Stomach (tissue), 9 donors: ENCODE measurements around the gene SKA3. TPM values are rescaled to one million over a fixed set of nuclear protein-coding genes. Genes with fewer than 3 reads are reported as not detected.
"Not testable (repeated sequence)": the region's sequence is repeated elsewhere in the genome, so short reads cannot be mapped to it uniquely, and the experiment has no call there.

ENCODE experiments used
- DNase-seq, 2 donors: peaks; one replicate each; pipeline versions ENCODE4 v3.0.0 to v3.0.0-alpha.2; 2013 to 2019
- H3K27ac ChIP-seq, 5 donors: fragments of 200-600 bp in 4 of 5; sonication (generic) in 4 of 5; one replicate each; pipeline ENCODE4 v1.5.1; 2013 to 2019; ENCODE audit warnings: mild to moderate bottlenecking in 1 of 5, moderate library complexity in 1 of 5
- H3K27me3 ChIP-seq, 3 donors: fragments of 200-600 bp; sonication (generic); one replicate each; pipeline ENCODE4 v1.5.1; 2017 to 2019; ENCODE audit warnings: mixed run types in 1 of 3
- H3K36me3 ChIP-seq, 4 donors: fragments of 200-600 bp; sonication (generic); 1 replicate in 3 of 4; 2 replicates in 1 of 4; pipeline ENCODE4 v1.5.1; 2016 to 2019
- H3K4me1 ChIP-seq, 4 donors: fragments of 200-600 bp; sonication (generic); one replicate each; pipeline ENCODE4 v1.5.1; 2016 to 2019
- H3K4me3 ChIP-seq, 4 donors: fragments of 200-600 bp; sonication (generic) in 3 of 4; one replicate each; pipeline ENCODE4 v1.5.1; 2016 to 2019; ENCODE audit warnings: mild to moderate bottlenecking in 1 of 4
- H3K9me3 ChIP-seq, 4 donors: fragments of 200-600 bp; sonication (generic); one replicate each; pipeline ENCODE4 v1.5.1; 2016 to 2019
- EP300 ChIP-seq: sonication (generic); formaldehyde crosslinking; IDR thresholded peaks from one replicate; pipeline ENCODE4 v1.6.1; 2017; ENCODE audit warnings: antibody characterized with exemption
- POLR2A ChIP-seq, 4 donors: fragments of 450-650 bp; IDR thresholded peaks; one replicate each; pipeline ENCODE4 v1.6.1; 2016; ENCODE audit warnings: antibody characterized with exemption in 4 of 4, control low read depth in 2 of 4, mild to moderate bottlenecking in 1 of 4, moderate library complexity in 1 of 4
- POLR2AphosphoS5 ChIP-seq, 3 donors: sonication (generic); formaldehyde crosslinking; IDR thresholded peaks; one replicate each; pipeline ENCODE4 v1.6.1; 2016; ENCODE audit warnings: antibody characterized with exemption in 3 of 3
- WGBS, 5 donors: extraction: QIAGEN DNeasy Blood & Tissue Kit in 3 of 5; methylation state at CpG; one replicate each; pipeline versions ENCODE4 v1.1.5 to v1.1.7; 2013 to 2018; 5-methylcytosine and 5-hydroxymethylcytosine counted together
- intact Hi-C: fragments of 100-400 bp; cut with DNase I; formaldehyde crosslinking; loops from one replicate; pipeline ENCODE4 v1.15.1; 2023; ENCODE audit warnings: low total_unique reads
- polyA plus RNA-seq, 3 donors: library from polyadenylated mRNA; stranded (reverse); fragments of 200-250 nt; gene quantifications; one replicate each; pipeline ENCODE4 v1.2.3, GENCODE V29; 2013
- total RNA-seq, 5 donors: library from RNA; depleted of rRNA; stranded (reverse); fragments of >200 nt; gene quantifications; one replicate each; pipeline versions ENCODE4 v1.1.0 to v1.2.3, GENCODE V29; 2014 to 2016
- TF ChIP-seq, protein P1 (sequence below), 7 experiments: fragments of 450-650 bp in 4 of 7; fragments of 200-600 bp in 3 of 7; sonication (generic) in 3 of 7; IDR thresholded peaks; one replicate each; pipeline ENCODE4 v1.5.1; 2016 to 2019; ENCODE audit warnings: antibody characterized with exemption in 7 of 7, control low read depth in 2 of 7, mild to moderate bottlenecking in 1 of 7
- donor health status: healthy with polysubstance abuse.
- donor health status: Bipolar disorder and iron deficiency.
- donor health status: healthy.

The SKA3 gene
- total and polyA plus RNA-seq, 8 donors = 0.76 to 3.1 (median 2.6) TPM; not detected in 1

DNA sequence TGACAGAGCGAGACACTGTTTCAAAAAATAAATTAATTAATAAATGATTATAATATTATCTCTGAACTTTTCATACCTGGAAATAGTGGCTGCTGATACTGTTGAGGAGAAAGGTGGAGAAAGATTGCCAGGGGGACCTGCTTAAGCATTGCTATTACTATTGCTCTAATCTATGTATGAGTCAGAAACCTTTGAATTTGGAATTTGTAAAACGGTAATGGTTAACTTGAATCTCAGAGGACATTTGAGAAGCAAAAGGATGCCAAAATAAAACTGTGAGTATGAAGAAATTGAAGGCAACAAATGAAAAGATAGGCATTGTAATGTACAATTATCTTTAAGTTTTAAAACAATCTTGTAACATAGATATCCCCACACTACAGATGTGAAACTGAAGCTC is 5.3 kb upstream of the SKA3 start:
- 57 to 63% (median 61%) methylated on average over 2 of the region's 2 CpGs for WGBS, 5 donors
- intact Hi-C loops = no loop called here
- no peak for DNase-seq

DNA sequence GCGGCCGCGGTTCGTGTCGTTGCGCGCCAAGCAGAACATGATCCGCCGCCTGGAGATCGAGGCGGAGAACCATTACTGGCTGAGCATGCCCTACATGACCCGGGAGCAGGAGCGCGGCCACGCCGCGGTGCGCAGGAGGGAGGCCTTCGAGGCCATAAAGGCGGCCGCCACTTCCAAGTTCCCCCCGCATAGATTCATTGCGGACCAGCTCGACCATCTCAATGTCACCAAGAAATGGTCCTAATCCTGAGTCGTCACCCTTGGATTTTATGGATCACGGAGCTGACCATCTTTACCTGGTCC is 581 bp upstream of the SKA3 start:
- H3K9me3 ChIP-seq = no peaks in the 10 kb centered on the region
- intact Hi-C loops = no loop called here
- TF ChIP-seq POLR2AphosphoS5 (IDR thresholded peaks at IDR 0.05) = no peak
- TF ChIP-seq, protein P1, sequence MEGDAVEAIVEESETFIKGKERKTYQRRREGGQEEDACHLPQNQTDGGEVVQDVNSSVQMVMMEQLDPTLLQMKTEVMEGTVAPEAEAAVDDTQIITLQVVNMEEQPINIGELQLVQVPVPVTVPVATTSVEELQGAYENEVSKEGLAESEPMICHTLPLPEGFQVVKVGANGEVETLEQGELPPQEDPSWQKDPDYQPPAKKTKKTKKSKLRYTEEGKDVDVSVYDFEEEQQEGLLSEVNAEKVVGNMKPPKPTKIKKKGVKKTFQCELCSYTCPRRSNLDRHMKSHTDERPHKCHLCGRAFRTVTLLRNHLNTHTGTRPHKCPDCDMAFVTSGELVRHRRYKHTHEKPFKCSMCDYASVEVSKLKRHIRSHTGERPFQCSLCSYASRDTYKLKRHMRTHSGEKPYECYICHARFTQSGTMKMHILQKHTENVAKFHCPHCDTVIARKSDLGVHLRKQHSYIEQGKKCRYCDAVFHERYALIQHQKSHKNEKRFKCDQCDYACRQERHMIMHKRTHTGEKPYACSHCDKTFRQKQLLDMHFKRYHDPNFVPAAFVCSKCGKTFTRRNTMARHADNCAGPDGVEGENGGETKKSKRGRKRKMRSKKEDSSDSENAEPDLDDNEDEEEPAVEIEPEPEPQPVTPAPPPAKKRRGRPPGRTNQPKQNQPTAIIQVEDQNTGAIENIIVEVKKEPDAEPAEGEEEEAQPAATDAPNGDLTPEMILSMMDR (IDR thresholded peaks at IDR 0.05) = no peak
- TF ChIP-seq POLR2A (IDR thresholded peaks at IDR 0.05) = no peak
- no peak for TF ChIP-seq EP300
- H3K4me3 ChIP-seq = peak overlapping the region; percentile 65 to 98 (median 92)
- no peak for DNase-seq
- H3K27me3 ChIP-seq = no peaks in the 10 kb centered on the region
- peak overlapping the region; percentile 90 to 100 (median 98) for H3K27ac ChIP-seq
- H3K4me1 ChIP-seq = peaks cover 13 to 34% (median 21%) of the 10 kb centered on the region in 4 donors
- H3K36me3 ChIP-seq = peaks cover 0 to 9% (median 0%) of the 10 kb centered on the region in 4 donors
- 0 to 2% (median 1%) methylated on average over 12 to 26 of the region's 26 CpGs for WGBS, 5 donors

More for the DNA sequence above, 5.3 kb upstream of the SKA3 start:
- H3K4me3 ChIP-seq = no peak overlapping the region
- TF ChIP-seq POLR2AphosphoS5 (IDR thresholded peaks at IDR 0.05) = no peak
- TF ChIP-seq POLR2A (IDR thresholded peaks at IDR 0.05) = no peak
- TF ChIP-seq, protein P1 (IDR thresholded peaks at IDR 0.05) = no peak
- TF ChIP-seq EP300 = no peak
- no peak overlapping the region for H3K27ac ChIP-seq
- no peaks in the 10 kb centered on the region for H3K27me3 ChIP-seq
- peaks cover 8 to 18% (median 13%) of the 10 kb centered on the region in 4 donors for H3K4me1 ChIP-seq
- H3K36me3 ChIP-seq = peaks cover 0 to 9% (median 0%) of the 10 kb centered on the region in 4 donors
- no peaks in the 10 kb centered on the region for H3K9me3 ChIP-seq

DNA sequence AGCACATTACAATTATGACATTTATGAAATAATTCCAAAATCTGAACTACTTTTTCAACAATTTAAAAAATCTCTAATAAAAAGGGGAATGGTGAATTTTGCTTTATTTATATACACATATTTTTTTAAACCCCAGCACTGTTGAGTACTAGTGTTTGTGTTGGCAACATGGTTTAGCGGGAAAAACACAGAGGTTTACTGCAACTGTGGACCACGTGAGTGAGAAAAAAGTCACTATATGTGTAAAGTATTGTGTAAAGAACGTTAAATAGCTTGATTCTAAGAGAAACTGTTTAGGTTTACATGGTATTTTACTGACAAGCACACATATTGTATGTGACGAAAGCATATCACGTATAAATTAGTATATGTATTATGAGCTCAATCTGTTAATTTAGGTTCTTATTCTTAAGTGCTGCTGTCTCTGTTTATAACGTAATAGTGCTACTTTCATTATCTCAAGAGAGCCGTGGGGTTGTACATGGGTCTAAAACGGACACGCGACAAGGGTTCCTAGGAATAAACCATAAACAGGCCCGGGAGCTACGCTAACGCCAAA is 617 bp downstream of the SKA3 start:
- H3K27me3 ChIP-seq = no peaks in the 10 kb centered on the region
- peak overlapping the region; percentile 90 to 100 (median 98) for H3K27ac ChIP-seq
- H3K4me3 ChIP-seq = peak overlapping the region; percentile 65 to 98 (median 92)
- no peaks in the 10 kb centered on the region for H3K9me3 ChIP-seq
- peaks cover 13 to 34% (median 21%) of the 10 kb centered on the region in 4 donors for H3K4me1 ChIP-seq
- intact Hi-C loops = no loop called here
- peak in 1 of 2 donors; percentile 17 for DNase-seq
- TF ChIP-seq, protein P1 (IDR thresholded peaks at IDR 0.05) = no peak
- TF ChIP-seq EP300 (no peak), POLR2AphosphoS5 (IDR thresholded peaks at IDR 0.05) (no peak), POLR2A (IDR thresholded peaks at IDR 0.05) (no peak)
- WGBS, 5 donors = 0 to 2% (median 2%) methylated on average over 13 of the region's 13 CpGs
- H3K36me3 ChIP-seq = peaks cover 0 to 9% (median 0%) of the 10 kb centered on the region in 4 donors

DNA sequence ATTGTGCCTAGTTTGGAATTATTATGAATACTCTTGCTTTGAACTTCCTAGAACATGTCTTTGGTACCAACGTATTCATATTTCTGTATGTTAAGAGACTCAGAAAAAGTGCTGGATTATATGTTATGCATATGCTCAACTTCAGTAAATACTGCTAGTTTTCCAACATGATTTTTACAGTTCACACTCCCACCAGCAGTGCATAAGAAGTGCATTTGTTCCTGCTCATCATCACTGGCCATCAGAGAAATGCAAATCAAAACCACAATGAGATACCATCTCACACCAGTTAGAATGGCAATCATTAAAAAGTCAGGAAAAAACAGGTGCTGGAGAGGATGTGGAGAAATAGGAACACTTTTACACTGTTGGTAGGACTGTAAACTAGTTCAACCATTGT is 2.6 kb downstream of the SKA3 start:
- H3K36me3 ChIP-seq, H3K9me3 ChIP-seq, intact Hi-C loops, H3K27ac ChIP-seq, H3K27me3 ChIP-seq, H3K4me3 ChIP-seq, DNase-seq: not testable (repeated sequence)
- H3K4me1 ChIP-seq = peaks cover 13 to 34% (median 21%) of the 10 kb centered on the region in 4 donors
- WGBS, 5 donors = 0 to 2% (median 0%) methylated on average over 1 of the region's 1 CpG

DNA sequence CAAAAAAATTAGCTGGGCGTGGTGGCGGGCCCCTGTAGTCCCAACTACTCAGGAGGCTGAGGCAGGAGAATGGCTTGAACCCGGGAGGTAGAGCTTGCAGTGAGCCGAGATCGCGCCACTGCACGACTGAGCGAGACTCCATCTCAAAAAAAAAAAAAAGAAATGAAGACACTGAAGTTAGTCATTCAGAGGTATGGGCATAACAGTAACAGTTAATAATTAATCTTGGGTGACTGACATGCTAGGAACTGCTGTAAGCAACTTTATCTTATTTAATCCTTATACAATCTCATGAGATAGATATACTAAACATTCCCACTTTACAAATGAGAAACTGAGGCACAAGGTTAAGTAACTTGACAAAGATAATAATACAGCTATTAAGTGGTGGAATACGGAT is 4.9 kb downstream of the SKA3 start:
- H3K9me3 ChIP-seq = no peaks in the 10 kb centered on the region
- no peaks in the 10 kb centered on the region for H3K27me3 ChIP-seq
- H3K4me3 ChIP-seq = no peak overlapping the region
- H3K36me3 ChIP-seq = no peaks in the 10 kb centered on the region
- no peak for DNase-seq
- intact Hi-C loops = no loop called here
- peaks cover 5 to 16% (median 8%) of the 10 kb centered on the region in 4 donors for H3K4me1 ChIP-seq
- TF ChIP-seq, protein P1 (IDR thresholded peaks at IDR 0.05) = no peak
- TF ChIP-seq EP300 (no peak), POLR2A (IDR thresholded peaks at IDR 0.05) (no peak), POLR2AphosphoS5 (IDR thresholded peaks at IDR 0.05) (no peak)
- 89 to 94% (median 91%) methylated on average over 9 of the region's 9 CpGs for WGBS, 5 donors
- H3K27ac ChIP-seq = no peak overlapping the region

DNA sequence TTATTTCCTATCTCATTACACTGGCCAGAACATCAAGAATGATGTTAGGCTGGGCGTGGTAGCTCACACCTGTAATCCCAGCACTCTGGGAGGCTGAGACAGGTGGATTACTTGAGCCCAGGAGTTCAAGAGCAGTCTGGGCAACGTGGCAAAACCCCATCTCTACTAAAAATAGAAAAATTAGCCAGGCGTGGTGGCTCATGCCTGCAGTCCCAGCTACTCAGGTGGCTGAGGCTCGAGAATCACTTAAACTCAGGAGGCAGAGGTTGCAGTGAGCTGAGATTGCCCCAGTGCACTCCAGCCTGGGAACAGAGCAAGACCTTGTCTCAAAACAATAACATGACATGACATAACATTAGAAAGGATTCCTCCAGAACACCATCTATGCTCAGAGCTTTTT is 10.7 kb downstream of the SKA3 start:
- H3K4me3 ChIP-seq, H3K9me3 ChIP-seq, intact Hi-C loops, DNase-seq, H3K27ac ChIP-seq, H3K4me1 ChIP-seq, H3K27me3 ChIP-seq, H3K36me3 ChIP-seq: not testable (repeated sequence)
- WGBS, 5 donors = 90 to 96% (median 91%) methylated on average over 4 of the region's 4 CpGs
